Measurements from ENCODE around the gene WASL.

Gene WASL

GRCh38 chr7:123662293-123662692 is 86.5 kb downstream of the WASL start:
- no peak for DNase-seq (ENCODE audit: low read depth in 2 of 3, low spot score in 1 of 3)

- no peak for DNase-seq (ENCODE audit: low read depth in 2 of 3, low spot score in 1 of 3)
These were observed 87.0 kb downstream of the WASL start for GRCh38 chr7:123661765-123662164.

- no peak for DNase-seq (ENCODE audit: low read depth in 2 of 3, low spot score in 1 of 3)
These were observed 88.1 kb downstream of the WASL start for GRCh38 chr7:123660514-123661354.

GRCh38 chr7:123658023-123658422 is 90.8 kb downstream of the WASL start:
- no peak for DNase-seq (ENCODE audit: low read depth in 2 of 3, low spot score in 1 of 3)

GRCh38 chr7:123657304-123657685 is 91.5 kb downstream of the WASL start:
- no peak for DNase-seq (ENCODE audit: low read depth in 2 of 3, low spot score in 1 of 3)

- DNase-seq (ENCODE audit: low read depth in 2 of 3, low spot score in 1 of 3): no peak
These were observed 92.1 kb downstream of the WASL start for GRCh38 chr7:123656544-123657303.

GRCh38 chr7:123655614-123656013 is 93.2 kb downstream of the WASL start, which contains the start of gene LMOD2:
LMOD2 (plus strand) TSS chr7:123655866; CDS start chr7:123655964, 98 bp downstream.
- DNase-seq (ENCODE audit: low read depth in 2 of 3, low spot score in 1 of 3): no peak

- no peak for DNase-seq (ENCODE audit: low read depth in 2 of 3, low spot score in 1 of 3)
These were observed 95.6 kb downstream of the WASL start for GRCh38 chr7:123653162-123653561.

- no peak for DNase-seq (ENCODE audit: low read depth in 2 of 3, low spot score in 1 of 3)
These were observed 96.4 kb downstream of the WASL start for GRCh38 chr7:123652406-123652805.

GRCh38 chr7:123650595-123650994 is 98.2 kb downstream of the WASL start:
- no peak for DNase-seq (ENCODE audit: low read depth in 2 of 3, low spot score in 1 of 3)

GRCh38 chr7:123649964-123650363 is 98.8 kb downstream of the WASL start:
- no peak for DNase-seq (ENCODE audit: low read depth in 2 of 3, low spot score in 1 of 3)

- no peak for DNase-seq (ENCODE audit: low read depth in 2 of 3, low spot score in 1 of 3)
These were observed 101.6 kb downstream of the WASL start for GRCh38 chr7:123647106-123647730.

GRCh38 chr7:123645516-123645915 is 103.3 kb downstream of the WASL start:
- no peak for DNase-seq (ENCODE audit: low read depth in 2 of 3, low spot score in 1 of 3)

- DNase-seq (ENCODE audit: low read depth in 2 of 3, low spot score in 1 of 3): no peak
These were observed 105.0 kb downstream of the WASL start for GRCh38 chr7:123643495-123644441.

- DNase-seq (ENCODE audit: low read depth in 2 of 3, low spot score in 1 of 3): no peak
These were observed 106.9 kb downstream of the WASL start for GRCh38 chr7:123641901-123642300.

- DNase-seq (ENCODE audit: low read depth in 2 of 3, low spot score in 1 of 3): no peak
These were observed 108.2 kb downstream of the WASL start for GRCh38 chr7:123640583-123640982.

- DNase-seq (ENCODE audit: low read depth in 2 of 3, low spot score in 1 of 3): no peak
These were observed 109.2 kb downstream of the WASL start for GRCh38 chr7:123639631-123640030.

GRCh38 chr7:123637878-123638277 is 110.9 kb downstream of the WASL start:
- no peak for DNase-seq (ENCODE audit: low read depth in 2 of 3, low spot score in 1 of 3)

- DNase-seq (ENCODE audit: low read depth in 2 of 3, low spot score in 1 of 3): no peak
These were observed 111.6 kb downstream of the WASL start for GRCh38 chr7:123637203-123637602.

GRCh38 chr7:123635551-123636359 is 113.0 kb downstream of the WASL start:
- DNase-seq (ENCODE audit: low read depth in 2 of 3, low spot score in 1 of 3): no peak
